Endothelial cell (in vitro differentiated cells): ENCODE data around the gene LRRC4. TPM values are rescaled to one million over a fixed set of nuclear protein-coding genes. Genes with fewer than 3 reads are reported as not detected.
A peak's percentile ranks its signal among the peaks of the same experiment; 100 is the strongest.

Experiments used
- DNase-seq: peaks from one replicate; pipeline ENCODE4 v3.0.0; 2021; ENCODE audit warnings: low spot score
- H3K27ac Mint-ChIP-seq: one replicate; pipeline ENCODE4 v1.8.0; 2021; ENCODE audit warnings: mixed read lengths, inconsistent platforms; ENCODE audit not compliant: unreplicated experiment
- H3K27me3 Mint-ChIP-seq: one replicate; pipeline ENCODE4 v1.8.0; 2021; ENCODE audit warnings: mild to moderate bottlenecking, moderate library complexity, mixed read lengths, inconsistent platforms; ENCODE audit not compliant: unreplicated experiment
- H3K36me3 Mint-ChIP-seq: one replicate; pipeline ENCODE4 v1.8.0; 2021; ENCODE audit warnings: mild to moderate bottlenecking, low read depth, mixed read lengths, inconsistent platforms; ENCODE audit not compliant: unreplicated experiment
- H3K4me1 Mint-ChIP-seq: one replicate; pipeline ENCODE4 v1.8.0; 2021; ENCODE audit warnings: mild to moderate bottlenecking, mixed read lengths, inconsistent platforms; ENCODE audit not compliant: unreplicated experiment
- H3K4me3 Mint-ChIP-seq: one replicate; pipeline ENCODE4 v1.8.0; 2021; ENCODE audit warnings: mild to moderate bottlenecking, mixed read lengths, inconsistent platforms; ENCODE audit not compliant: unreplicated experiment
- H3K9me3 Mint-ChIP-seq: one replicate; pipeline ENCODE4 v1.8.0; 2021; ENCODE audit warnings: mixed read lengths, inconsistent platforms; ENCODE audit not compliant: unreplicated experiment
- CTCF ChIP-seq: fragments of 200-600 bp; sonication (generic); IDR thresholded peaks from one replicate; pipeline ENCODE4 v1.5.0; 2021; ENCODE audit warnings: antibody characterized with exemption; ENCODE audit not compliant: unreplicated experiment
- total RNA-seq: library from RNA; stranded (reverse); fragmentation: NEBNext Ultra II Directional; extraction: Animal tissue kit (Norgen Biotek cat#: 25700); gene quantifications from one replicate; pipeline ENCODE4 v1.2.1, GENCODE V29; 2021; ENCODE audit not compliant: unreplicated experiment

LRRC4 gene
- total RNA-seq, 1 donor from 2014 or later: 297 TPM

DNA sequence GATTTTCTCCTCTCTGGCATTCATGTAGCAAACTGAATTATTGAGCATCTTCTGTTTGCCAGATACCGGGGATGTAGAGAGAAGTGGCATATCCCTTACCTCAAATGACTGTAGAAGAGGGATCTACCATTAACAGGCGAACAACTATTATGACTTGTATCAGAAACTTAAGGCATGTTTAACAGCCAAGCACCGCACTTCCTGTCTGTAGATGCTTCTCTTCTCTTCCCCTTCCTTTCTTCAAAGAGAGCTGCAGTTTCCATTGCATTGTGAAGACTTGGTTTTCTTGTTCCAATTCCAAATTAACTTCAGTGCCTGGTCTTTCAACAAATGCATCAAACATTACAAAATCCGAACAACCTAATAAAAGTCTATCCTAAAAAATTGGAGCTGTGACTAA is 49.3 kb downstream of the LRRC4 start:
- H3K4me1 Mint-ChIP-seq: peaks cover 60% of the 10 kb centered on the region
- peaks cover 9% of the 10 kb centered on the region for H3K9me3 Mint-ChIP-seq

GRCh38 chr7:127980901-127981300 is 50.3 kb downstream of the LRRC4 start:
- no peak overlapping the region for H3K27ac Mint-ChIP-seq
- no peak for TF ChIP-seq CTCF
- peaks cover 35% of the 10 kb centered on the region for H3K36me3 Mint-ChIP-seq
- H3K4me3 Mint-ChIP-seq: no peak overlapping the region
- H3K27me3 Mint-ChIP-seq: peaks cover 22% of the 10 kb centered on the region
- DNase-seq: no peak
- peaks cover 9% of the 10 kb centered on the region for H3K9me3 Mint-ChIP-seq
- H3K4me1 Mint-ChIP-seq: peaks cover 62% of the 10 kb centered on the region

More for the DNA sequence above, 49.3 kb downstream of the LRRC4 start:
- DNase-seq: no peak
- no peak overlapping the region for H3K27ac Mint-ChIP-seq
- peaks cover 19% of the 10 kb centered on the region for H3K27me3 Mint-ChIP-seq
- H3K4me3 Mint-ChIP-seq: no peak overlapping the region
- H3K36me3 Mint-ChIP-seq: peaks cover 29% of the 10 kb centered on the region
- TF ChIP-seq CTCF: no peak

DNA sequence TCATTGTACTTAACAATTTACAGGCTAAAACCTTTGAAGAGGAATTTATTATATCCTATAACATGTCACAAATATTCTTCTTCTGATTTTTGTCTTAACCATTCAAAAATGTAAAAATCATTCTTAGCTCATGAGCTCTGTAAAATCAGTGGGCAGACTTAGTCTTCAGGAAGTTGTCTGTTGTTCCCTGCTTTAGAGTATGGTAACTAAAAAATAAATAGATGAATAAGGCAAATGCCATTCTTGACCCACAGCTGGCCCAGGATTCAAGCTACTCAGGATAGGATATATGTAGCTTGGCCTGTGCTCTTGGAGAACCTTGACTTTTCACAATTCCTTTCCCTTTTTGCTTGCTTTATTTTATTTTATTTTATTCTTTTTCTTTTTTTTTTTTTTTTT is 51.5 kb downstream of the LRRC4 start:
- peaks cover 41% of the 10 kb centered on the region for H3K36me3 Mint-ChIP-seq
- DNase-seq: no peak
- H3K27ac Mint-ChIP-seq: no peak overlapping the region
- peaks cover 24% of the 10 kb centered on the region for H3K27me3 Mint-ChIP-seq
- TF ChIP-seq CTCF: no peak
- H3K4me3 Mint-ChIP-seq: peak overlapping the region; percentile 80
- peaks cover 9% of the 10 kb centered on the region for H3K9me3 Mint-ChIP-seq
- H3K4me1 Mint-ChIP-seq: peaks cover 67% of the 10 kb centered on the region

GRCh38 chr7:127979113-127979727 is 52.0 kb downstream of the LRRC4 start:
- TF ChIP-seq CTCF: no peak
- no peak overlapping the region for H3K27ac Mint-ChIP-seq
- peaks cover 9% of the 10 kb centered on the region for H3K9me3 Mint-ChIP-seq
- peak overlapping the region; percentile 80 for H3K4me3 Mint-ChIP-seq
- H3K27me3 Mint-ChIP-seq: peaks cover 23% of the 10 kb centered on the region
- no peak for DNase-seq
- H3K36me3 Mint-ChIP-seq: peaks cover 43% of the 10 kb centered on the region
- H3K4me1 Mint-ChIP-seq: peaks cover 67% of the 10 kb centered on the region

DNA sequence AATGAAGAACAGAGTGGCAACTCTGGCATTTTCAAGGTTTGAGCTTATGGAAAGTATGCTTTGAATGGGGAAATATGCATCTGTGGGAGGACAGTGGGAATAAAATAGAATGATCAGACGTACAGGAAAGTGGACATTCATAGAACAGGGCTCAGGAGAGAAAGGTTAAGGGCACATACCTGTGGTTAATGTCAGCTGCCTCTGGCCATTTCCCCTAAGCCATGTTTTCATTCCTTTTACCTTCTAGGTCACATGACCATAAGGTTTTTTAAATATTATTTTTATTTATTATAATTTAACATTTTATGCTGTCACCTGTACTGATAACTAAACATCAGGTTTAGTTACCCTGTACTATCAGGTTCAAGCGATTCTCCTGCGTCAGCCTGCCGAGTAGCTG is 52.8 kb downstream of the LRRC4 start:
- peaks cover 26% of the 10 kb centered on the region for H3K27me3 Mint-ChIP-seq
- H3K9me3 Mint-ChIP-seq: peaks cover 9% of the 10 kb centered on the region
- DNase-seq: no peak
- H3K36me3 Mint-ChIP-seq: peaks cover 49% of the 10 kb centered on the region
- H3K4me3 Mint-ChIP-seq: peak overlapping the region; percentile 69
- no peak for TF ChIP-seq CTCF
- peaks cover 70% of the 10 kb centered on the region for H3K4me1 Mint-ChIP-seq
- no peak overlapping the region for H3K27ac Mint-ChIP-seq

Other genes with a start within 250 kb of the LRRC4 start
- not detected for gene LEP, start 209.8 kb upstream of the LRRC4 start, total RNA-seq